Neural progenitor cell (in vitro differentiated cells): ENCODE data around the gene EPHA3. TPM values are rescaled to one million over a fixed set of nuclear protein-coding genes. Genes with fewer than 3 reads are reported as not detected.

Experiments used
- DNase-seq: peaks from one replicate; pipeline ENCODE4 v3.0.0-alpha.2; 2016; ENCODE audit warnings: low spot score
- H2AFZ ChIP-seq: fragments of 200-600 bp; sonication (generic); replicated peaks from 2 replicates; pipeline ENCODE4 v1.6.1; 2016; ENCODE audit warnings: antibody characterized with exemption
- H3F3A ChIP-seq: fragments of 200-600 bp; sonication (generic); 2 replicates; pipeline ENCODE4 v1.6.1; 2016; ENCODE audit warnings: antibody characterized with exemption, low read depth
- H3K27ac ChIP-seq: fragments of 200-600 bp; sonication (generic); 2 replicates; pipeline ENCODE4 v1.5.1; 2016; ENCODE audit warnings: mild to moderate bottlenecking
- H3K27me3 ChIP-seq: fragments of 200-600 bp; sonication (generic); 2 replicates; pipeline ENCODE4 v1.6.1; 2016; ENCODE audit warnings: mild to moderate bottlenecking, moderate library complexity
- H3K36me3 ChIP-seq: fragments of 200-600 bp; sonication (generic); 2 replicates; pipeline ENCODE4 v1.5.1; 2016
- H3K4me1 ChIP-seq: fragments of 200-600 bp; sonication (generic); 2 replicates; pipeline ENCODE4 v1.6.1; 2016; ENCODE audit warnings: mixed run types
- H3K4me2 ChIP-seq: fragments of 200-600 bp; sonication (generic); 2 replicates; pipeline ENCODE4 v1.6.1; 2016
- H3K4me3 ChIP-seq: fragments of 200-600 bp; sonication (generic); 2 replicates; pipeline ENCODE4 v1.5.1; 2016
- H3K79me2 ChIP-seq: fragments of 200-600 bp; sonication (generic); 2 replicates; pipeline ENCODE4 v1.6.1; 2016; ENCODE audit warnings: low read depth
- H3K9ac ChIP-seq: fragments of 200-600 bp; sonication (generic); 2 replicates; pipeline ENCODE4 v1.6.1; 2016
- H3K9me3 ChIP-seq: fragments of 200-600 bp; sonication (generic); 2 replicates; pipeline ENCODE4 v1.5.1; 2016; ENCODE audit warnings: low read depth
- H4K20me1 ChIP-seq: fragments of 200-600 bp; sonication (generic); 2 replicates; pipeline ENCODE4 v1.6.1; 2016; ENCODE audit warnings: low read depth
- H3K27ac Mint-ChIP-seq: 3 replicates; pipeline ENCODE4 v1.8.0; 2021; ENCODE audit warnings: mixed read lengths
- H3K27me3 Mint-ChIP-seq: 2 replicates; pipeline ENCODE4 v1.8.0; 2022; ENCODE audit warnings: low read depth, mild to moderate bottlenecking, inconsistent platforms, moderate library complexity, mixed read lengths; ENCODE audit not compliant: insufficient read depth
- H3K36me3 Mint-ChIP-seq: 3 replicates; pipeline ENCODE4 v1.8.0; 2021; ENCODE audit warnings: mixed read lengths
- H3K4me1 Mint-ChIP-seq: 3 replicates; pipeline ENCODE4 v1.8.0; 2021; ENCODE audit warnings: mixed read lengths
- H3K4me3 Mint-ChIP-seq: 3 replicates; pipeline ENCODE4 v1.8.0; 2021; ENCODE audit warnings: mild to moderate bottlenecking, moderate library complexity, mixed read lengths
- H3K9me3 Mint-ChIP-seq: 3 replicates; pipeline ENCODE4 v1.8.0; 2020; ENCODE audit warnings: mixed read lengths
- CTCF ChIP-seq: fragments of 200-600 bp; sonication (generic); IDR thresholded peaks from 2 replicates; pipeline ENCODE4 v1.5.1; 2017; ENCODE audit warnings: antibody characterized with exemption, mild to moderate bottlenecking
- EZH2 ChIP-seq: fragments of 200-600 bp; sonication (generic); IDR thresholded peaks from 2 replicates; pipeline ENCODE4 v1.6.1; 2017; ENCODE audit warnings: antibody characterized with exemption, mild to moderate bottlenecking, moderate library complexity
- EZH2phosphoT487 ChIP-seq: fragments of 200-600 bp; sonication (generic); IDR thresholded peaks from 2 replicates; pipeline ENCODE4 v1.6.1; 2017; ENCODE audit warnings: antibody characterized with exemption
- total RNA-seq: library from RNA; depleted of rRNA; stranded (reverse); fragments of >200 nt; gene quantifications from 2 replicates; pipeline ENCODE4 v1.2.3, GENCODE V29; 2015; ENCODE audit warnings: low replicate concordance

EPHA3 gene
- total RNA-seq, 1 donor from 2014 or later = 0.36 TPM

- Mint-ChIP-seq H3K27me3 (peaks cover 2% of the 10 kb centered on the region), H3K4me1 (peaks cover 6% of the 10 kb centered on the region), H3K36me3 (peaks cover 7% of the 10 kb centered on the region), H3K9me3 (no peaks in the 10 kb centered on the region), H3K4me3 (no peak overlapping the region), H3K27ac (no peak overlapping the region)
- Histone ChIP-seq H3K36me3 (peaks cover 3% of the 10 kb centered on the region), H3K27ac (no peak overlapping the region), H3K9me3 (no peaks in the 10 kb centered on the region), H3K27me3 (no peaks in the 10 kb centered on the region), H3K4me2 (no peak overlapping the region), H3K9ac (no peak overlapping the region), H3F3A (no peaks in the 10 kb centered on the region), H3K79me2 (no peaks in the 10 kb centered on the region), H3K4me3 (no peak overlapping the region), H3K4me1 (no peaks in the 10 kb centered on the region), H2AFZ (peak overlapping the region; percentile 20), H4K20me1 (no peaks in the 10 kb centered on the region)
- no peak for DNase-seq
- no peak for TF ChIP-seq CTCF
- no peak for TF ChIP-seq EZH2
- TF ChIP-seq EZH2phosphoT487 = no peak
Measured at GRCh38 chr3:89434621-89435380, 327.4 kb downstream of the EPHA3 start.

GRCh38 chr3:89436846-89437245 is 329.4 kb downstream of the EPHA3 start:
- no peak overlapping the region for H3K27ac ChIP-seq
- H3K4me1 ChIP-seq = no peaks in the 10 kb centered on the region
- no peak overlapping the region for H3K27ac Mint-ChIP-seq
- H2AFZ ChIP-seq = no peak overlapping the region
- TF ChIP-seq EZH2 (no peak), EZH2phosphoT487 (no peak), CTCF (no peak)
- DNase-seq = no peak
- H3K36me3 ChIP-seq = peaks cover 3% of the 10 kb centered on the region
- H4K20me1 ChIP-seq = no peaks in the 10 kb centered on the region
- no peaks in the 10 kb centered on the region for H3K9me3 Mint-ChIP-seq
- peaks cover 4% of the 10 kb centered on the region for H3K36me3 Mint-ChIP-seq
- no peak overlapping the region for H3K4me2 ChIP-seq
- peaks cover 6% of the 10 kb centered on the region for H3K4me1 Mint-ChIP-seq
- no peaks in the 10 kb centered on the region for H3K79me2 ChIP-seq
- no peaks in the 10 kb centered on the region for H3K27me3 ChIP-seq
- H3K9ac ChIP-seq = no peak overlapping the region
- H3K4me3 ChIP-seq = no peak overlapping the region
- no peaks in the 10 kb centered on the region for H3F3A ChIP-seq
- H3K4me3 Mint-ChIP-seq = no peak overlapping the region
- peaks cover 2% of the 10 kb centered on the region for H3K27me3 Mint-ChIP-seq
- H3K9me3 ChIP-seq = no peaks in the 10 kb centered on the region

- Histone ChIP-seq H3K27ac (no peak overlapping the region), H3K4me2 (no peak overlapping the region), H4K20me1 (no peaks in the 10 kb centered on the region), H3K36me3 (peaks cover 3% of the 10 kb centered on the region), H3K27me3 (no peaks in the 10 kb centered on the region), H3F3A (no peaks in the 10 kb centered on the region), H2AFZ (peak overlapping the region; percentile 63), H3K4me1 (no peaks in the 10 kb centered on the region), H3K79me2 (no peaks in the 10 kb centered on the region), H3K9ac (no peak overlapping the region), H3K9me3 (no peaks in the 10 kb centered on the region), H3K4me3 (no peak overlapping the region)
- Mint-ChIP-seq H3K4me1 (no peaks in the 10 kb centered on the region), H3K27ac (no peak overlapping the region), H3K4me3 (no peak overlapping the region), H3K36me3 (peaks cover 8% of the 10 kb centered on the region), H3K9me3 (no peaks in the 10 kb centered on the region), H3K27me3 (no peaks in the 10 kb centered on the region)
- no peak for DNase-seq
- TF ChIP-seq EZH2phosphoT487 = no peak
- TF ChIP-seq CTCF = no peak
- TF ChIP-seq EZH2 = no peak
Measured at GRCh38 chr3:89440386-89440785, 333.0 kb downstream of the EPHA3 start.
